PFSK-1 (cell line): ENCODE data around the gene SLC6A11.

Experiments
- FOXP2 ChIP-seq: optimal IDR thresholded peaks from 2 replicates; pipeline ENCODE3; 2011; ENCODE audit warnings: borderline replicate concordance, control low read depth, inconsistent platforms; ENCODE audit not compliant: insufficient read depth; ENCODE audit errors: extremely low read length, extremely low read depth
- POLR2AphosphoS5 ChIP-seq: IDR thresholded peaks from 2 replicates; pipeline ENCODE4 v1.6.1; 2012; ENCODE audit warnings: low read depth, mild to moderate bottlenecking, control low read depth, low read length, moderate library complexity
- SIN3A ChIP-seq: IDR thresholded peaks from 2 replicates; pipeline ENCODE4 v1.6.1; 2012; ENCODE audit warnings: mild to moderate bottlenecking, low read length, moderate library complexity, borderline replicate concordance; ENCODE audit not compliant: insufficient read depth
- TAF1 ChIP-seq: IDR thresholded peaks from 2 replicates; pipeline ENCODE4 v1.6.1; 2012; ENCODE audit warnings: low read length, control low read depth, borderline replicate concordance; ENCODE audit not compliant: insufficient read depth
- TF ChIP-seq, protein P1 (sequence below), 2 experiments: IDR thresholded peaks; 2 replicates each; pipeline versions ENCODE4 v1.6.1 to v1.8.0; 2011 to 2012; ENCODE audit warnings: low read depth in 2 of 2, low read length in 2 of 2, control low read depth in 1 of 2, inconsistent platforms in 1 of 2, mild to moderate bottlenecking in 1 of 2, moderate library complexity in 1 of 2; ENCODE audit not compliant: insufficient read depth in 1 of 2

SLC6A11 gene

DNA sequence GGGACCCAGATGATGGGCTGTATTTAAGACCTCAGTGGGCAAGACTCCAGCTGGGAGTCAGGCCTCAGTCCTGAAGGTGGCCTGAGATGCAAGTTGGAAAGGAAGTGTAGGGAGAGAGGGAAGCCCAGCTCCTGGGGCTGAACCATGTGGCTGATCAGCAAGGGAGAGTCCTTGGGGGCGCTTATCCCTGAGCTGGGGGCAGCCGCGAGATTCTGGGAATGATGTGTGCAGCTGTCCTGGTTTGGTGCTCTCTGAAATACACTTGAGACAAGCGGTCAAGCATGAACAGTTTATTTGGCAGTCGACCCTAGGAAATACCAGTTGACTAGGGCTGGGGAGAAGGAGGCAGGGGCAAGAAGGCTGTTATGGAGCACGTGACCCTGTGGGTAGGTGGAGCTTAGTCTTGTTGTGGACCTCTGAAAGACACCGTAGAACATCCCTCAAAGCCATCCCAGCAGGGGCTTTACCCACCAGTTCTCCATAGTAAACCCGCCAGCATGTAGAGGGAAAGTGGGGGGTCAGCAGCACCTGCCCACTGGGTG lies 41.8 kb upstream of the SLC6A11 start:
- TF ChIP-seq SIN3A (no peak), FOXP2 (no peak), TAF1 (no peak), POLR2AphosphoS5 (no peak)
- TF ChIP-seq, protein P1, sequence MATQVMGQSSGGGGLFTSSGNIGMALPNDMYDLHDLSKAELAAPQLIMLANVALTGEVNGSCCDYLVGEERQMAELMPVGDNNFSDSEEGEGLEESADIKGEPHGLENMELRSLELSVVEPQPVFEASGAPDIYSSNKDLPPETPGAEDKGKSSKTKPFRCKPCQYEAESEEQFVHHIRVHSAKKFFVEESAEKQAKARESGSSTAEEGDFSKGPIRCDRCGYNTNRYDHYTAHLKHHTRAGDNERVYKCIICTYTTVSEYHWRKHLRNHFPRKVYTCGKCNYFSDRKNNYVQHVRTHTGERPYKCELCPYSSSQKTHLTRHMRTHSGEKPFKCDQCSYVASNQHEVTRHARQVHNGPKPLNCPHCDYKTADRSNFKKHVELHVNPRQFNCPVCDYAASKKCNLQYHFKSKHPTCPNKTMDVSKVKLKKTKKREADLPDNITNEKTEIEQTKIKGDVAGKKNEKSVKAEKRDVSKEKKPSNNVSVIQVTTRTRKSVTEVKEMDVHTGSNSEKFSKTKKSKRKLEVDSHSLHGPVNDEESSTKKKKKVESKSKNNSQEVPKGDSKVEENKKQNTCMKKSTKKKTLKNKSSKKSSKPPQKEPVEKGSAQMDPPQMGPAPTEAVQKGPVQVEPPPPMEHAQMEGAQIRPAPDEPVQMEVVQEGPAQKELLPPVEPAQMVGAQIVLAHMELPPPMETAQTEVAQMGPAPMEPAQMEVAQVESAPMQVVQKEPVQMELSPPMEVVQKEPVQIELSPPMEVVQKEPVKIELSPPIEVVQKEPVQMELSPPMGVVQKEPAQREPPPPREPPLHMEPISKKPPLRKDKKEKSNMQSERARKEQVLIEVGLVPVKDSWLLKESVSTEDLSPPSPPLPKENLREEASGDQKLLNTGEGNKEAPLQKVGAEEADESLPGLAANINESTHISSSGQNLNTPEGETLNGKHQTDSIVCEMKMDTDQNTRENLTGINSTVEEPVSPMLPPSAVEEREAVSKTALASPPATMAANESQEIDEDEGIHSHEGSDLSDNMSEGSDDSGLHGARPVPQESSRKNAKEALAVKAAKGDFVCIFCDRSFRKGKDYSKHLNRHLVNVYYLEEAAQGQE (IDR thresholded peaks at IDR 0.05; ENCODE audit: insufficient read depth in 1 of 2, low read depth in 2 of 2, low read length in 2 of 2): no peak

GRCh38 chr3:10774825-10775224 lies 41.2 kb upstream of the SLC6A11 start:
- no peak for TF ChIP-seq TAF1
- no peak for TF ChIP-seq FOXP2

DNA sequence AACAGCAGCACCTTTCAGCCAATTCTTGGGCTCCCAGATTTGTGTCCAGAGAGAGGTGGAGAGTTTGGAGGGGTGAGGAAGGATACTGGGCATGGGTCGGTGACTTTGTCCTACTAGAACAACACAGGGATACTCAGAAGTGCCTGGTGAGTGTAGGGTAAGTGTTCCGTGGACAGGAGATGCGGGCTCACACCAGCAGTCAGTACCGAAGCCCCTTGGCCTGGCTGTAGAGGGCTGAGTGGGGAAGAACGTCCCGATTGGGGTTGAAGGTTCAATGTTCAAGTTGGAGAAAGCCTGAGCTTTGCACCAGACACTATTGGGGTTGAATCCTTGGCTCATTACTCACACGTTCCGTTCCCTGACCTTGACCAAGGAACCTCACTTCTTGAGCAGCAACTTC lies 40.8 kb upstream of the SLC6A11 start:
- TF ChIP-seq, protein P1 (IDR thresholded peaks at IDR 0.05; ENCODE audit: insufficient read depth in 1 of 2, low read depth in 2 of 2, low read length in 2 of 2): no peak
- TF ChIP-seq SIN3A: no peak

DNA sequence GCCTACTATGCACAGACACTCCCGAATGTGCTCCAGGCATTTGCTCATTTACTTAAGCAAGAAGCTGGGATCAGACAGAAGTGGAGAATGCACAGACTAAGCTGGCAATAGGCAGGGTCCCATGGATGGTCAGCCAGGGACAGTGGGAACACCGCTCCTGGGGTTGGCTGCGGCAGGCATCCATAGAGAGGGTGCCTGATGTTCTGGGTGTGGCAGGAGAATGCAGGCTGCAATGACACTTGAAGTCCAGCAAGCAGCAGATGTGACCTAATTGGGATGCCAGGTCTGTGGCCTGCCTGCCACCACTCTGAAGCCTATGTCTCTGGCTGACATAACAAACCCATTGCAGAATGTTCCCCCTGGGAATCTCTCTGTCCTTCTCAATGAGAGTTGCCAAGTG lies 40.2 kb upstream of the SLC6A11 start:
- TF ChIP-seq SIN3A: no peak
- TF ChIP-seq POLR2AphosphoS5: no peak
- TF ChIP-seq TAF1: no peak
- TF ChIP-seq FOXP2: no peak
- TF ChIP-seq, protein P1 (IDR thresholded peaks at IDR 0.05; ENCODE audit: insufficient read depth in 1 of 2, low read depth in 2 of 2, low read length in 2 of 2): no peak

- no peak for TF ChIP-seq SIN3A
- TF ChIP-seq POLR2AphosphoS5: no peak
- TF ChIP-seq TAF1: no peak
- TF ChIP-seq, protein P1 (IDR thresholded peaks at IDR 0.05; ENCODE audit: insufficient read depth in 1 of 2, low read depth in 2 of 2, low read length in 2 of 2): no peak
- TF ChIP-seq FOXP2: no peak
These were observed 38.4 kb upstream of the SLC6A11 start for GRCh38 chr3:10777627-10778026.
